H1 (cell line): ENCODE data around the gene ART4. TPM values are rescaled to one million over a fixed set of nuclear protein-coding genes. Genes with fewer than 3 reads are reported as not detected.

Experiments used
- polyA plus RNA-seq, 7 experiments: library from polyadenylated mRNA; depleted of rRNA in 3 of 7; stranded (reverse) in 5 of 7; unstranded in 2 of 7; fragments of >200 nt in 5 of 7; fragments of 200-250 nt in 2 of 7; gene quantifications; 1 replicate in 5 of 7; 2 replicates in 1 of 7; 4 replicates in 1 of 7; pipeline versions ENCODE4 v1.2.1 to v1.2.3, GENCODE V29; 2011 to 2013; ENCODE audit warnings: missing spikeins in 2 of 7, mixed read lengths in 2 of 7
- total RNA-seq: library from RNA; stranded (reverse); fragmentation: NEBNext Ultra II Directional; extraction: Animal tissue kit (Norgen Biotek cat#: 25700); gene quantifications from 2 replicates; pipeline ENCODE4 v1.2.1, GENCODE V29; 2021

Gene ART4
- total and polyA plus RNA-seq, 2 of the 8 experiments (the other 6 are each of a cell fraction or from before 2014, with no cell fraction given) = not detected

Other genes starting within 250 kb of the ART4 start
- 2.5 and 3.2 TPM in 2 replicates for gene GUCY2C, start 146.9 kb downstream of the ART4 start, total RNA-seq
- 1.1 and 1.9 TPM in 2 replicates for gene GUCY2C, start 146.9 kb downstream of the ART4 start, polyA plus RNA-seq (2011; rRNA removed)
- 122 and 134 TPM in 2 replicates for gene WBP11, start 40.0 kb downstream of the ART4 start, total RNA-seq
- gene WBP11, start 40.0 kb downstream of the ART4 start, polyA plus RNA-seq (2011; rRNA removed) = 22.1 and 24.0 TPM in 2 replicates
- gene C12orf60, start 39.9 kb downstream of the ART4 start, total RNA-seq = 1.2 and 1.5 TPM in 2 replicates
- 0.91 and 1.2 TPM in 2 replicates for gene C12orf60, start 39.9 kb downstream of the ART4 start, polyA plus RNA-seq (2011; rRNA removed)
- gene SMCO3, start 29.3 kb downstream of the ART4 start, total RNA-seq = not detected in 2 replicates
- gene SMCO3, start 29.3 kb downstream of the ART4 start, polyA plus RNA-seq (2011; rRNA removed) = not detected in 2 replicates
- not detected in 2 replicates for gene MGP, start 42.3 kb upstream of the ART4 start, total RNA-seq
- gene MGP, start 42.3 kb upstream of the ART4 start, polyA plus RNA-seq (2011; rRNA removed) = not detected in 2 replicates
- not detected in 2 replicates for gene ERP27, start 95.0 kb upstream of the ART4 start, total RNA-seq
- gene ERP27, start 95.0 kb upstream of the ART4 start, polyA plus RNA-seq (2011; rRNA removed) = not detected in 2 replicates
- 0.48 and 0.82 TPM in 2 replicates for gene ARHGDIB, start 118.1 kb upstream of the ART4 start, total RNA-seq
- 0.55 and 1.3 TPM in 2 replicates for gene ARHGDIB, start 118.1 kb upstream of the ART4 start, polyA plus RNA-seq (2011; rRNA removed)
- gene PDE6H, start 129.5 kb upstream of the ART4 start, total RNA-seq = not detected in 2 replicates
- gene PDE6H, start 129.5 kb upstream of the ART4 start, polyA plus RNA-seq (2011; rRNA removed) = not detected in 2 replicates